Measurements from ENCODE around the gene MUC2.

Gene MUC2

GRCh38 chr11:1049071-1049405, 25.6 kb upstream of the MUC2 start:
- no peak for DNase-seq
- in situ Hi-C loops (cut with HindIII; ENCODE audit: low pct_ligation_motif_present, low pct_unique_long_range_greater_than_20kb, low sequenced_read_pairs): no loop called here

- in situ Hi-C loops (cut with HindIII; ENCODE audit: low pct_ligation_motif_present, low pct_unique_long_range_greater_than_20kb, low sequenced_read_pairs): no loop called here
- no peak for DNase-seq
These were observed 25.2 kb upstream of the MUC2 start for GRCh38 chr11:1049431-1049891.

DNA sequence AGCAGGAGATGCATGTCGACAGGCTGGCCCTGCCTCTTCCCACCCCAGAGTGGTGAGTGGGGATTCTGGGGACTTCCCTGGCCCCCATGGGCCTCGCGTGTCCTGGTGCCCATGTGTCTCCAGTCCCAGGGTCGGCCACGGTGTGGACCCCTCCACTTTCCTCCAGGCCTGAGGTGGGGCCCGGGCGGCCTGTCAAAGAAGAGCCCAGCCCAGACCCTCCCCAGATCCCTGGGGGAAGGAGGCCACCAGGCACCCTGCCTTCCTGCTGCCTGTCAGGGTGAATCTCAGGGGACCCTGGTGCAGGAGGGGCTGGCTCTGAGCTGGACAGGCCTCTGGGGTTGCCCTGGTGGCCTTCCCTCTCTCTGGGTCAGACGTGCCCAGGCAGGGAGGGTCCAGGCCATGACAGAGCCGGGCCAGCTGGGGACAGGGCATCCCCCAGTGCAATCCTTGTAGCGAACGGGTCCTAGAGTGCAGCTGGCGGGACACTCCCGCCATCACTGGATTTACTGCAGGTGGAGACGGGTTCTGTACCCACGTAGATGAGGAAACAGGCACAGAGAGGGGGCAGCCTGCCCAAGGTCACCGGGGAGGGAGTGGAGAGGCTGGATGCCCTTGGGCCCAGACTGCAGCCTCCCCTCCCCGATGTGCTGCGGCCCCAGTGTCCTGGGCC, 24.6 kb upstream of the MUC2 start:
- in situ Hi-C loops (cut with HindIII; ENCODE audit: low pct_ligation_motif_present, low pct_unique_long_range_greater_than_20kb, low sequenced_read_pairs): no loop called here
- DNase-seq: no peak

GRCh38 chr11:1050581-1051355, 23.9 kb upstream of the MUC2 start:
- in situ Hi-C loops (cut with HindIII; ENCODE audit: low pct_ligation_motif_present, low pct_unique_long_range_greater_than_20kb, low sequenced_read_pairs): no loop called here
- peak; percentile 64 for DNase-seq

DNA sequence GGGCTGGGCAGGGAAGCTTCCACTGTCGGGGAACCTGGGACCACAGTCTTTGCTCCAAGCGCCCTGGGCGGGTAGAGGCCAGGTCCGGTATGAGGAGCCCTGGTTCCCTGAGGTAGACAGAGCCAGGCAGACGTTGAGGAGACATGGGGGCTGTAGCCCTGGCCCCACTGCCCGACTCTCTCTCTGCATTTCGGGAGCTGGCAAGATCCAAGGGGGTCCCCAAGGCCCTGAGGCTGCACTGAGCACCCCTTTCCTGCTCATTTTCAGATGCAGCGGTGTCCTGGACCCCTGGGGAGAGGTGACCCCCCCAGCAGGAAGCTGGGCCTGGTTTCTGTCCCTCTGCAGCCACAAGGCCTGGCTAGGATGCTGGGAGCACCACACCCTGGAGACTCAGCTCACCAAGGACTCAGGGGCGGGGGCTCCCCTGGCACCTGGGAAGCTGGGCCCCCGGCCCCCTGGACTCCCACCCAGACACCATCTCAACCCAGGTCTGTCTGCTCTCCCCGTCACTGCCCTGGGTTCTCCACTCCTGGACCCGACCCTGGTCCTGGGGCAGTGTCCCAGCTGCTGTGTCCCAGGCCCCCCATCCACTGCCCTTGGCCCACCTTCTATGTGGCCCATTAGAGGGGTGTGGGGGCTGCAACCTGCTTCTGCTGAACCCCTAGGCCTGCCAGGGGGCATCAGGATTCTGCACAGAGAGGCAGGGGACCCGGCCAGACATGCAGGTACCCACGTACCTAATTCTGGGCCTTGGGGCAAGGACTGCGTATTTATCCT, 23.1 kb upstream of the MUC2 start:
- no peak for DNase-seq

GRCh38 chr11:1052133-1053011, 22.3 kb upstream of the MUC2 start:
- in situ Hi-C loops (cut with HindIII; ENCODE audit: low pct_ligation_motif_present, low pct_unique_long_range_greater_than_20kb, low sequenced_read_pairs): no loop called here
- no peak for DNase-seq

More for the DNA sequence above, 23.1 kb upstream of the MUC2 start:
- in situ Hi-C loops (cut with HindIII; ENCODE audit: low pct_ligation_motif_present, low pct_unique_long_range_greater_than_20kb, low sequenced_read_pairs): no loop called here

DNA sequence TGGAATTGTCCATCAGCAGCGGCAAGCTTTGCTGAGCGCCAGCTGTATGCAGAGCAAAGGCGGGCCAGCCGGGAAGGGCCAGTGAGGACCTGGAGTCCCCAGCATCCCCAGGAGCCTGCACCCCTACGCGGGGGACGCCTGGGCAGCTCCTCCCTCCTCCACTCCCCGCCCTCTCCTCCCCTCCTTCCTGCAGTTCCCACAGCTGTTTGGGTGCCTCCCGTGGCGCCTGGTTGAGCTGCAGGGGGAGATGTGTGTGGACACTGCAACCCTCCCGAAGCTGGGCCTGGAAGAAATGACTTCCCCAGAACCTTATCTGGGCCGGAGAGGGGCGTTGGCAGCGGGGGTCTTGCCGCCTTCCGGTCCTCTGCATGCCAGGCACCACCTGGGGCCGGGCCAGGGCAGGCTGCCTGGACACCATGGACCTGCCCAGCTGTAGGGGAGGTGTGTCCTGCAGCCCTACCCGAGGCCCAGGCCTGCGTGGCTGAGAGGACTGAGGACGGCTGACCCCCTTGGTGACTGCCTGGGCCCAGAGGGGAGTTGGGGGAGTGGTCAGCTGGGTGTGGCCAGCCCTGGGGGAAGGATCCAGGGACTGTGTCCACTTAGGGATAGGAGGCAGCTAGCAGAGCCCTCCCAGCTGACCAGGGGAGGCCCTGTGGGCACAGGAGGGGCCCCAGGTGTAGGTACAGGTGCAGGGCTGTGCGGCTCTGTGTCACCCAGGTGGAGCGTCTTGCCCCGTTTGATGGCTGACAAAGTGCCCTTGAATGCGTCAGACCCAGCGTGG, 21.4 kb upstream of the MUC2 start:
- in situ Hi-C loops (cut with HindIII; ENCODE audit: low pct_ligation_motif_present, low pct_unique_long_range_greater_than_20kb, low sequenced_read_pairs): no loop called here
- DNase-seq: no peak

GRCh38 chr11:1054143-1055108, 20.2 kb upstream of the MUC2 start:
- DNase-seq: no peak
- in situ Hi-C loops (cut with HindIII; ENCODE audit: low pct_ligation_motif_present, low pct_unique_long_range_greater_than_20kb, low sequenced_read_pairs): no loop called here

- in situ Hi-C loops (cut with HindIII; ENCODE audit: low pct_ligation_motif_present, low pct_unique_long_range_greater_than_20kb, low sequenced_read_pairs): no loop called here
- no peak for DNase-seq
These were observed 19.5 kb upstream of the MUC2 start for GRCh38 chr11:1055109-1055703.

DNA sequence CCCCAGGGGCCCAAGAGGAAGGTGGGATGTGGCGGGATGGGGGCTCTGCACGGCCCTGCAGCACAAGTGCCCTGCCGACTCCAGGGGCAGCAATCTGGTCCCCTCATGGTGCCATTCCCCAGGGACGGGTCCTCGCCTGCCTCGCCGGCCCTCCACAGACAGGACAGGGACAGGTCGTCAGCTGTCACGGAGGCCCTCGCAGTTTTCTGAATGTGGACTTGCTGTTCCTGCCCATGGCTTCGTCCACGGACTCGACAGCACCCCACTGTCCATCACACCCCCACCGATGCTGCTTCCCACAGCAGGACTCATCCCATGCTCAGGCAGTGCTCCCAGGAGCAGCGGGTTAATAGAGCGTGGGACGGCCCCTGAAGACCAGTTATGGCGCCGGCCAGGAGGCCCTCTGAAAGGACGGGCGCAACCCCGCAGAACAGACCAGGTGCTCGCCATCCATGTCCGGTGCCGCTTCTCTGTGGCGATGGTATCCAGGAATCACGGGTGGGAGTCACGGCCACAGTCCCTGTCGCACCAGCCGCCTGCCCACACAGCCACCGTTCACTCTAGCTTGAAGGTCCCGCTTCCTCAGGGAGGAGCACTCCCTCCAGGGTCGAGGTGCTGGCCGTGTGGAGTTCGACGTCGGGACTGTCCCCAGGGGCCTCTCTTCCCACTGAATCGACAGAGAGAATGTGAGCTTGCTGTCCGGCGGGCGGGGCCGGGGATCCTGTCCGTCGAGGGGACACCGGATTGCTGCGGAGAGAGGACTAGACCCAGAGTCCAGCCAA, 18.5 kb upstream of the MUC2 start:
- in situ Hi-C loops (cut with HindIII; ENCODE audit: low pct_ligation_motif_present, low pct_unique_long_range_greater_than_20kb, low sequenced_read_pairs): no loop called here
- DNase-seq: no peak

- no peak for DNase-seq
- in situ Hi-C loops (cut with HindIII; ENCODE audit: low pct_ligation_motif_present, low pct_unique_long_range_greater_than_20kb, low sequenced_read_pairs): no loop called here
These were observed 16.9 kb upstream of the MUC2 start for GRCh38 chr11:1057806-1058205.

GRCh38 chr11:1059759-1060158, 14.9 kb upstream of the MUC2 start:
- in situ Hi-C loops (cut with HindIII; ENCODE audit: low pct_ligation_motif_present, low pct_unique_long_range_greater_than_20kb, low sequenced_read_pairs): no loop called here

DNA sequence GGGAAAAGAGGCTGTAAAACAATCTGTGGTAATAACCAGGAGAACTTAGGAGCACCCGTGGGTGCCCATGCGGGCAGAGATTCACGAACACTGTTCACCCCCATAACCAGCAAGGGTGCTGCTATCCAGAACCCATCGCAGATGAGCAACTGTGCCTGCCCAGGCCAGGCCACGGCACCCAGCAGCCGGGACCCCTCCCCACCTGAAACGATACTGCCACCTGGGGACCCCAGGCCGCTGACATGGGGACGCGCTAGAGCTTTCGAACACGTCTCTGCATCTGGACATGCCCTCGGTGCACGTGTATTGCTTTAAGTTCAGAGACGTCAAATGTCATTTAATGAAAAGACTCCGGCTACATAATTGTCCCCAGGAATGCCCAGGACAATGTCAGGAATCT, 14.3 kb upstream of the MUC2 start:
- in situ Hi-C loops (cut with HindIII; ENCODE audit: low pct_ligation_motif_present, low pct_unique_long_range_greater_than_20kb, low sequenced_read_pairs): no loop called here
- no peak for DNase-seq

More at GRCh38 chr11:1059759-1060158, 14.9 kb upstream of the MUC2 start:
- DNase-seq: no peak

GRCh38 chr11:1060852-1061616, 13.6 kb upstream of the MUC2 start:
- DNase-seq: no peak
- in situ Hi-C loops (cut with HindIII; ENCODE audit: low pct_ligation_motif_present, low pct_unique_long_range_greater_than_20kb, low sequenced_read_pairs): no loop called here
